PFSK-1 (cell line): ENCODE measurements around the gene TPCN1.

Experiments used
- FOXP2 ChIP-seq: optimal IDR thresholded peaks from 2 replicates; pipeline ENCODE3; 2011; ENCODE audit warnings: borderline replicate concordance, control low read depth, inconsistent platforms; ENCODE audit not compliant: insufficient read depth; ENCODE audit errors: extremely low read length, extremely low read depth
- POLR2AphosphoS5 ChIP-seq: IDR thresholded peaks from 2 replicates; pipeline ENCODE4 v1.6.1; 2012; ENCODE audit warnings: low read depth, mild to moderate bottlenecking, control low read depth, low read length, moderate library complexity
- REST ChIP-seq, 2 experiments: IDR thresholded peaks; 2 replicates each; pipeline versions ENCODE4 v1.6.1 to v1.8.0; 2011 to 2012; ENCODE audit warnings: low read depth in 2 of 2, low read length in 2 of 2, control low read depth in 1 of 2, inconsistent platforms in 1 of 2, mild to moderate bottlenecking in 1 of 2, moderate library complexity in 1 of 2; ENCODE audit not compliant: insufficient read depth in 1 of 2
- SIN3A ChIP-seq: IDR thresholded peaks from 2 replicates; pipeline ENCODE4 v1.6.1; 2012; ENCODE audit warnings: mild to moderate bottlenecking, low read length, moderate library complexity, borderline replicate concordance; ENCODE audit not compliant: insufficient read depth
- TAF1 ChIP-seq: IDR thresholded peaks from 2 replicates; pipeline ENCODE4 v1.6.1; 2012; ENCODE audit warnings: low read length, control low read depth, borderline replicate concordance; ENCODE audit not compliant: insufficient read depth

Gene TPCN1

GRCh38 chr12:113332688-113333417 lies 111.6 kb downstream of the TPCN1 start:
- TF ChIP-seq SIN3A (no peak), FOXP2 (no peak), REST (IDR thresholded peaks at IDR 0.05; ENCODE audit: insufficient read depth in 1 of 2, low read depth in 2 of 2, low read length in 2 of 2) (no peak), POLR2AphosphoS5 (no peak), TAF1 (no peak)

- TF ChIP-seq SIN3A: no peak
- TF ChIP-seq POLR2AphosphoS5: no peak
- TF ChIP-seq FOXP2: no peak
- no peak for TF ChIP-seq REST (IDR thresholded peaks at IDR 0.05; ENCODE audit: insufficient read depth in 1 of 2, low read depth in 2 of 2, low read length in 2 of 2)
- no peak for TF ChIP-seq TAF1
Observed at GRCh38 chr12:113333418-113333750, 112.1 kb downstream of the TPCN1 start.

- no peak for TF ChIP-seq TAF1
- TF ChIP-seq FOXP2: no peak
- no peak for TF ChIP-seq POLR2AphosphoS5
- no peak for TF ChIP-seq SIN3A
- TF ChIP-seq REST (IDR thresholded peaks at IDR 0.05; ENCODE audit: insufficient read depth in 1 of 2, low read depth in 2 of 2, low read length in 2 of 2): no peak
Observed at GRCh38 chr12:113333877-113334785, 112.9 kb downstream of the TPCN1 start.

GRCh38 chr12:113334786-113335539 lies 113.7 kb downstream of the TPCN1 start, which contains the start of gene SLC8B1:
Gene SLC8B1 (minus strand): TSS chr12:113335109. CDS start chr12:113332878, 2,231 bp downstream.
- TF ChIP-seq SIN3A (no peak), FOXP2 (peak; percentile 12), POLR2AphosphoS5 (peak; percentile 93), TAF1 (0 out of 2 replicates have a peak, but pooled peaks have one; percentile 30), REST (IDR thresholded peaks at IDR 0.05; ENCODE audit: insufficient read depth in 1 of 2, low read depth in 2 of 2, low read length in 2 of 2) (peak in 1 of 2 experiments; percentile 44; a peak in 1 of 4 replicates)
